GM21723 (cell line): Measurements from ENCODE around the gene SGIP1.
"Not testable (repeated sequence)": the region's sequence is repeated elsewhere in the genome, so short reads cannot be mapped to it uniquely, and the experiment has no call there.

ENCODE experiments used
- ATAC-seq: cut with Tn5 transposase; IDR thresholded peaks from one replicate; pipeline ENCODE4 v1.9.1; 2021; ENCODE audit warnings: mild to moderate bottlenecking, moderate library complexity; ENCODE audit not compliant: unreplicated experiment

Gene SGIP1

DNA sequence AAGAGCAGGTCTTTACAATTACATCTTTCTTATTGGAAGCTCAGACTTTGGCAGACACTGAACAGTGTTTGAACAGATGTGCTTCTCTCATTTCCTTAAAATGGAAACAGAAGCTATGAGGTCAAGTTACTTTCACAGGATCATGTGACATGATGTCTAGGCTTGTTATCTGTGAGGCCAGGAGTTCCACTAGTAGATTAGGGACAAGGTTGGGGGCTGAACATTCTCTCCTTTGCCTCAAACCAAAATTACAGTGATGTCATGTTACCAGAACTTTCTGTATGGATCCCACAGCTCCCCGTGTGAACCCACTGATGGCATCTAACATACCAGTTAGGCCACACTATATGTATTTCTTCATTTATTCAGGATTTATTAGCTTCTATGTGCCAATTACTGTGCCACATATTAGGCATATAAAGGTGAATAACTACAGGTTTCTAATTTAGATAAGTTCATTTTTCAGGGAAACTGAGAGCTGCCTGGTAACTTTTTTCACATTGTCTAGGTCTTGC is 224.3 kb downstream of the SGIP1 start:
- ATAC-seq = peak; percentile 100

DNA sequence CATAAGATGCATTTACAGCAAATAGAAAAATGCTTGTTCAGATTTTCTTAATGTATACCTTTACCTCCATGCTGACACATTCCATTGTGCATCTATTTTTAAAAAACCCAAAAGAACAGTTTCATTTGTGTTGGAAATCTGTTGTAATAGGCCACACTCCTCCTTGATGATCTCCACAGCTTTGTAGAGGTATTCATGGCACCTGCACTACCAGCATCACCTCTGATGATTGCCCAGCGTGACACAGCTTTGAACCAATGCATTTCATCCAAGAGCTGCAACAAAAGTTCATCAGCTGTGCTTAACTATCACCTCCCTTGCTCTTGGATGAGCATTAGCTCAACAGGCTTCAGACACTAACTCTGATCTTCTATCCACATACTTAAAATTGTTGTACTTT is 226.6 kb downstream of the SGIP1 start:
- no peak for ATAC-seq

DNA sequence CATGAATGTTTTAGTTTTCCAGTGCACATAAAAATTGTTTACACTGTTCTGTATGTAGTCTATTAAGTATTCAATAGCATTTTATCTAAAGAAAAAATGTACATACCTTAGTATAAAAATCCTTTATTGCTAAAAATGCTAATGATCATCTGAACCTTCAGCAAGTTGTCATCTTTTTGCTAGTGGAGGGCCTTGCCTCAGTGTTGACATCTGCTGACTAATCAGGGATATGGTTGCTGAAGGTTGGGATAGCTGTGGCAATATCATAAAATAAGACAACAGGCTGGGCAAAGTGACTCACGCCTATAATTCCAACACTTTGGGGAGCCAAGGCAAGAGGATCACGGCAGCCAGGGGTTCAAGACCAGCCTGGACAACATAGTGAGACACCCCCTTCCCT is 227.3 kb downstream of the SGIP1 start:
- ATAC-seq = no peak

DNA sequence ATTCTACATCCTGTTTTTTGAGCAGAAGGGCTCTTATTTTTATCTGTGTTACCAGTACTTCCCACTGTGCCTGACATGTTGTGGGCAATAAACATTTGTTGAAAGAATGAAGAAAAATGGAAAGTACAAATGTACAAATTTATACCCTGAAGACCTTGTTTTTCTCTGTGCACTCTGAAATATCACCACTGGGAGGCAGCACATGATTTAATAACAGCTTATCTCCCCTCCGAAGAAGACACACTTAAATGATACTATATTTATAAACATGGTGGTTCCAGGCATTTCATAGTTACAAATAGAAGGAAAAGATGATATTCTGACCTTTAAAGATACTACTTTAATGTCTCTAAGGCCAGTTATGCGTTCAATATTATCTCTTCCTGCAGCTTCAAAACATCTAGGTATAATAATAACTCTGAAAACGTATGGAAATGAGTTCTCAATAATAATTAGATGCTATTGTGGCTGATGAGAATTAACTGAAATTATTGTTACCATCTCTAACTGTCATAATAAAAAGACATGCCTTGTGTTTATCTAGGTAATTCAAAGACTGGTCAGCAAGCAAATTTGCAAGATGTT is 231.1 kb downstream of the SGIP1 start:
- no peak for ATAC-seq

DNA sequence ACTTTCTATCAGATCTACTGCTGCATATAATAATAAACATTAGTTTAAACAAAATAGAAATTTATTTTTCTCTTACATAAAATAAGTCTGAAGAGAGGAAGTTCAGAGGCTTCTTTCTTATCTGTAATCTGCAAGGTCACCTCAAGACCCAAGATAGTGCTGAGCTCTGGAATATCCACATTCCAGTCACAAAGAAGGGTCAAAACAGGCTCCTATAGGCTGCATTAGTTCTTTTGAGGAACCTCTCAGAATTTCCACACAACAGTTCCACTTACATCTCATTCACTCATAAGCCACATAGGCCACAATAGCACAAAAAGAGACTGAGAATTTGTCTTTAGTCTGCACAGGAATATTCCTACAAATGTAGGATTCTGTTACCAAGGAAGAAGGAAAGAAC is 233.7 kb downstream of the SGIP1 start:
- ATAC-seq = no peak

DNA sequence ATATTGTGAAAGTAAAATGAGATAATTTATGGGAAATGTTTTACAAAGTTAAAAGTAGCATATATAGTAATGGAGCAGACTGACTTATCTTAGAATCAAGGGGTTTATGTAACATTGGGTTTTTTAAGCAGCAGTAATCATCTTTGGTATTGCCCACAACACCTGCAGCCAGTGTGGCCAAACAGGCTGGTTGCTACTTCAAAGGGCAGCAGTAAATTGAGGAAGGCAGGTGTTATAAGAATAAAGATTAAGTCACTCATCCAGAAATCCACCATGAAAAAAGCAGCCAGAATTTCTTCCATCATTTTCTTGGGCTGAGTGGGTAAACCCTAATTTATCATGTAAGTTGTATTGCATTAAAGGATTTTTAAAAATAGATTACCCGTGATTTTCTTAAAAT is 235.0 kb downstream of the SGIP1 start:
- no peak for ATAC-seq

DNA sequence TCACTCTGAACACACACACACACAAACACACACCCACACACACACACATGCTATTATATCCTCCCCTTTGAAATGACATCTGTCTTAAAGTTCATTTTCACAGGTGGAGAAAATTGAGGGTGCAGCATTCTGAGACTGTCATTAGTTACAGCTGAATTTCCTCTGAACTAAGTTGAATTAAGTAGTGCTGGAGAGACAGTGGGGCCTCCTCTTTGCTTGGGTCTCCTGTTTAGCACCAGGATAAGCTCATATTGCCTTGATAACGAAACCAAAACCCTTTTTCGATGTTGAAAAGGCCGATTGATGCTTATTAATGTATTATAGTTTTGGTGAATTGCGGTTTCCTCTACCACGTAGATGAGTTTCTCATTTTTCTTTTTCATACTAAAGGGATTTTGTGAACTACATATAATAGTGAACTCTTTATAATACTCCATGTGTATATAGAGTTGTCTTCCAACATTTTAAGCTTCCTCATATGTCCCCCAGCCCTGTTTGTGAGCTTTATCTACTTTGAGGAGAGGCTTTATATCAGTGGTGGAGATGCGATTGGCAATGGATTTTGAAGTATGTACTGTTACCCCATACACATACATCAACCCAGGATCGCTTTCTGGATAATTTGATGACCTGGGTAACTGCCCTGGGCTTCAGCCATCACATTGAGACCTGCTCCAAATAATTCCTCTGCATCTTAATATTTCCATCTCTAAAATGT is 235.7 kb downstream of the SGIP1 start:
- ATAC-seq = no peak

DNA sequence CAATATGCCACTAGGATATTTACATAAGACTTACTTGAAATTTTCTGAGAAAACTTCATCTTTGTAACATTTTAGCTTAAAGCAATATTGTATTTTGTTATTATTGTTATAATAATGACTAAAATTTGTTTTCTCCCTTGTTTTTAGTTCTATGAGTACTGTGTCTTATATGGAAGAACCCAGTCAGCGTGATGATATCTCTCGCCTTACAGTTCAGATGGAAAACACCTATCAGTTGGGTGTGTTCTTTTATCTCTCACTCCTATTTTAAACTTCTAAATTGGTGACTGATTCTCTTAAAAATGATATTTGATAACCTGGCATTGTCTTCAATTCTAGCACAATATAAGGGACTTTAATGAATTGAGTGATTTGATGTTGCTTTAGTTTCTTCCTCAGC is 236.3 kb downstream of the SGIP1 start:
- ATAC-seq = no peak

DNA sequence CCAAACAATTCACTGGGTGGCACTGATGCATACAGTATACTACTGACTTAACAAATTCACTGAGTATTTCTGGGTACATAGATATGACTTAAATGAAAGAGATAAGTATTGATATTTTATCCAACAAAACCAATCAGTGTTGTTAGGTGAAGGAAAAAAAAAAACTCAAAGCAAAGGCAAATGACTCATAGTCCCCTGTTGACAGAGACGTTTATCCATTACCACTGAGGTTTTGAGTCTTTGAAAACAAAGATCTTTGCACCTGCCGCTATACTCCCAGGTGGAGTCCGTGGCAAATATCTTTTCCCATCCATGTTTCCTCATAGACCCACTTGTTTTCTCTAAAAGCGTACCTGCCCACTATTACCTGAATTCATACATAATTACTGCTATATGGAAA is 236.7 kb downstream of the SGIP1 start:
- no peak for ATAC-seq

DNA sequence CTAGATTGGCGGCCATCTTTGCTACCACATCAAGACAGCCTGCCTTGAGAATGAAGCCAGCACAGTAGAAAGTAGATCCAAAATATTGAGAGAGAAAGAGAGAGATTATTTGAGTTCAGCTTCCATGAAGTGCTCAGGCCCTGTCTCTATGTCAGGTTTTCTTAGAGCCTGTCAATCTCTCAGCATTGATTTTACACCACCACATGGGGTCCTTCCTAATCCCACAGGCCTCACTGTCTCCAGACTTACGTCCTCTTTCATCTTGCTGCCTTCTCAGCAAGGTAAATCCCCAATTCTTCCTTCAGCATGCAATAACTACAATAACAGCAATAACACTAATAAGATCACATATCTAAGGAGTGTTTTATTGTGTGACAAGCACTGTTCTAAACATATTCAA is 239.3 kb downstream of the SGIP1 start:
- ATAC-seq = no peak

DNA sequence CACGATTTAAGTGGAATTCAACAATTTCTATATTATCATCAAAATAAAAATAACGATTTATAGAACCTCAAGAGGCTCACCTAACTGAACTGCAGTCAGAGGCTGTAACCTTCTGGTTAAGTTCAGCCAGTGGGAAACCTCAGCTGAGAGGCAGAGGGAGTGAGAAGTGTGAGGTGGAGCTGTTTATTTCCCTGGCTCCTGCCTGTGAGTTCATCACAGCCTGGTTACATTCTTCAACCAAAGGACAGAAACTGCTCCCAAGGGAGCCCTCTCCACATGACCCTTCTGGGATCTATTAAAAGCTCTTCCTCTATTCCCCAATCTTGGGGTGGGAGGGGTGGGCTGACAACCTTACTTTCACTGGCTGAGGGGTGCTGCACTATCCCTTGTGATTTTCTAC is 240.5 kb downstream of the SGIP1 start:
- ATAC-seq = no peak

DNA sequence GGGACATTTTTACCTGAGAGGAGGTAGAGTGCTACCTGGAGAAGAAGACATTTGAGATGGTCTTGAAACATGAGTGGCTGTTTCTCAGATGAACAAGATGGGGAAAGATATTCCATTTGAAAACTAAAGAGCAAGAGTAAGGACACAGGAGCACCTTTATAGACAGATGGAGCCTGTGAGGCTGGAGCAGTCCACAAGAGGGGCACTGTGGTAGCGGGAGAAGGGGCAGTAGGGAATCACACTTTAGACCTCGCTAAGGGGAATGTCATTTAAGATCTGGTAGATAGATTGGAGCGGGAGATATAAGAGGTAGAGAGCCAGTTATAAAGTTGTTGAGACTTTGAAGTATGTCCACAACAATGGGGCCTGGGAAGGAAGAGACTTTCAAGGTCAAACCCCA is 241.7 kb downstream of the SGIP1 start:
- ATAC-seq = no peak

DNA sequence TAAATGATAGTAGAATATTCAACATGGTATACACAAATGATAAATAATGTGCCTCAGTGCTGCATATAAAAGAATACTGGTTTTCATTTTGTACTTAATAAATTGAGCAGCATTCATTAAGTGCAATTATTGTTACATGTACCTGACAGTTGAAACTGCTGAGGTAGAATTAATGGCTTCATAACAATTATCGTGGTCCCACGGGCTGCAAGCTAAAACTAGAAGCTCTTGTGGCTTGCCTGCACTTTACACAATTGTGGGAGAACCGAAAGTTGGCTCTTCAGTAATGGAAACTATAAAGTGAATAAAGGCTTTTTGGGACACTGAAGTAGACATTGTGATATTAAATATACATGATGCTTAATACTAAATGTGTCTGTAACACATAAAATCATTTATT is 243.9 kb downstream of the SGIP1 start:
- ATAC-seq = no peak

DNA sequence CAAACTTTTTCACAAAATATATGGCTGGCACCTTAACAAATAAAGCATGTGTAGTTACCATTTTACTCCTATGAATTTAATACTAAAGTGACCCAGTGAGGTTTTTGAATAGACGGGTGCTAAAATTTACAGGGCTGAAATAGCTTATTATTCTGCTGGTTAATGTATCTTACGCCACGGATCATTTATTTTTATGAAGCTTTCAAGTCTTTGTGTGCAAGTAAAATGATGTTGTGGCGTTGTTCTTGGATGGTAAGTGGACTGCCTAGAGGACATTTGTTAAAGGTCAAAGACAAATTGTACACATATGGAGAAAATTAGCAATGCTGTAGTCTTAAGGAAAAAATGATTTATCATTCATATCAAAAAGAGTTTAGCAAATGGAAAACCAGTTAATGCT is 244.3 kb downstream of the SGIP1 start:
- no peak for ATAC-seq

DNA sequence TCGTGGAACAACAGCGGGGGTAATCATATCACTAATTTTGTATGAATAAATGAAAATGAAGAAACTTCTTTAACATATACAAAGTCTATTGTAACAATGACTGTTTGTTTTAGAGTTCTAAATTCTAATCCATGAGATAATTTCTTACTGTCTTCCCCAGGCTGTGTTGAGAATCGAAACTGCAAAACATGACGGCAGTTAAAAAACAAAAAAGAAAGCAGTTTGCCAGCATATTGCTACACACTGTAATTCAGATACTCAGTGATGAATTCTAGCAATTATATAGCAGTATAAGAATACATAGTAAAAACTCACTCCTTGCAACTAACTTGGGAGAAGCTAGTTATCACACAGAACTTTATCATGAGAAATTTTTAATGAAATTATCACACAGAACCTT is 245.0 kb downstream of the SGIP1 start:
- ATAC-seq = no peak

DNA sequence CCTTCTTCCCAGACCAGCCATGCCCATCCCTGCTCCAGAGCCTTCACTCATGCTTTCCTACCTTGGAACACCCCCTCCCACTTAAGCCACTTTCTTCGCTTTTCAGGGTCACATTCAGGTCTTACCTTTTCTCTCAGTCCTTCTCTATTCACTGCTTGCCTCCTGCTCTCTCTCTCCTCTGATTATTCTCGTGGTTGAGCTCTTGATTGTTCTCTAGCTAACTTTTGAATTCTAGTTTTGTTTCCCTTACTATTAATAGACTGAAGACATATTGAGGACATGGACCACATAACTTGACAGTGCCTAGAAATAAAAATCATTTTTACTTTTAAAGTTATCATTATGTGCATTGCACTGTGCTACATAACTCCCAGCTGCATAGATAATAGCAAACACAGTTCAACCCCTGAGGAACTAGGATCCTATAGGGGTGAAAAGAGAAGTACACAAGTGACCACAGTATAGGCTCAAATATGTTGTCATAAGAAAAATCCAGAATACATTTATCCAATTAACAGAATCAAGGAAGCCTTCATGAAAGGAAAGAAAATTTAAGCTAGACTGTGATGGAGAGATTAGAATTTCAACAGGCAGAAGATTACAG is 245.6 kb downstream of the SGIP1 start:
- ATAC-seq = no peak

DNA sequence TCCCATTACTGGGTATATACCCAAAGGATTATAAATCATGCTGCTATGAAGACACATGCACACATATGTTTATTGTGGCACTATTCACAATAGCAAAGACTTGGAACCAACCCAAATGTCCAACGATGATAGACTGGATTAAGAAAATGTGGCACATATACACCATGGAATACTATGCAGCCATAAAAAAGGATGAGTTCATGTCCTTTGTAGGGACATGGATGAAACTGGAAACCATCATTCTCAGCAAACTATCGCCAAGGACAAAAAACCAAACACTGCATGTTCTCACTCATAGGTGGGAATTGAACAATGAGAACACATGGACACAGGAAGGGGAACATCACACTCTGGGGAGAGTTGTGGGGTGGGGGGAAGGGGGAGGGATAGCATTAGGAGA is 251.8 kb downstream of the SGIP1 start:
- ATAC-seq = not testable (repeated sequence)

DNA sequence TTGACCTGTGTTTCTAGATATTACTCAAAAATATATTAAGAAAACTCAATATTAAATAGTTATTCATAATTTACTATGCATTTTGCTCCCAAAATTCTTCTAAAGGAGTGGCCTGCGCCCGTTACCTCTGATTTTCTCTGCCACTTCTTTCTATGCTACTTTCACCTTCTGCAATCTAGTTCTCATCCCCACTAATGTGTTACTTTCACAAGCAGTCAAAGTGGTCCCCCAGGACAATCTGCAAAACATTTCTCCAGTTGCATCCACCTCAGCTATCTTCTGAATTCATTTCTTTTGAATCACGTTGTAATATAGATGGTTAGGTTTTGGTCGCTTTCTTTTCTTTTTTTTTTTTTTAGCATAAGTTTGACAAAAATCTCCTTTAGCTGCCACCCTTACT is 253.7 kb downstream of the SGIP1 start:
- ATAC-seq = peak; percentile 7

DNA sequence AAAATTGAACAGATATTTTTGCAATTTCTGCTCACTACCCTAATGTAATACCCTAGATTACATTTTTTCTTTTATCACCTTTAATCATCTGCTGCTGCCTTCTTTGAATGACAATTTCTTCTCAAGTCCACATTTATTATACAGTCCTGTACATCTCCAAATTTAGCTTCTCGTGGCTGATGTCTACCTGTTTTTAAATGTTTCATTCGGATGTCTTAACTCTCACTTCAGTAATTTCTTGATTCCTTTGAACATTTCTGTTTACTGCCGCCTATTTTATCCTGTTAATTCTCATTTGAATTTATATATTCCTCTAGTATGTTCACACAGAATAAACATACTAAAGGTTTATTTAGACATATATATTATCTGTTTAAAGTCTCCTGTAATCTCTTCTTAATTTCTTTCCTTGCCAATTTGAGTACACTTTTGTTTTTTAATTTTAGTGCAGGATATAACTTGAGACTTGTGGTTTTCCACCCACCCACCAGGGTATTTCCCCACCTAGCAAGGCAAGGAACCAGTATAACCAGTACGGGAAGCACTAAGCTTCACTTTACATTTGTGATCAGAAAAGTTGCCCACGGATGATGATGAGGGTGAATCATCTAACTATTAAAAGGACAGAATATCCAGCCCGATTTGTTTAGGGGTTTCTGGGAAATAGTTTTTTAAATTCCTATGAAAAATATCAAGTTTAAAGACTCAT is 254.4 kb downstream of the SGIP1 start:
- peak; percentile 90 for ATAC-seq

DNA sequence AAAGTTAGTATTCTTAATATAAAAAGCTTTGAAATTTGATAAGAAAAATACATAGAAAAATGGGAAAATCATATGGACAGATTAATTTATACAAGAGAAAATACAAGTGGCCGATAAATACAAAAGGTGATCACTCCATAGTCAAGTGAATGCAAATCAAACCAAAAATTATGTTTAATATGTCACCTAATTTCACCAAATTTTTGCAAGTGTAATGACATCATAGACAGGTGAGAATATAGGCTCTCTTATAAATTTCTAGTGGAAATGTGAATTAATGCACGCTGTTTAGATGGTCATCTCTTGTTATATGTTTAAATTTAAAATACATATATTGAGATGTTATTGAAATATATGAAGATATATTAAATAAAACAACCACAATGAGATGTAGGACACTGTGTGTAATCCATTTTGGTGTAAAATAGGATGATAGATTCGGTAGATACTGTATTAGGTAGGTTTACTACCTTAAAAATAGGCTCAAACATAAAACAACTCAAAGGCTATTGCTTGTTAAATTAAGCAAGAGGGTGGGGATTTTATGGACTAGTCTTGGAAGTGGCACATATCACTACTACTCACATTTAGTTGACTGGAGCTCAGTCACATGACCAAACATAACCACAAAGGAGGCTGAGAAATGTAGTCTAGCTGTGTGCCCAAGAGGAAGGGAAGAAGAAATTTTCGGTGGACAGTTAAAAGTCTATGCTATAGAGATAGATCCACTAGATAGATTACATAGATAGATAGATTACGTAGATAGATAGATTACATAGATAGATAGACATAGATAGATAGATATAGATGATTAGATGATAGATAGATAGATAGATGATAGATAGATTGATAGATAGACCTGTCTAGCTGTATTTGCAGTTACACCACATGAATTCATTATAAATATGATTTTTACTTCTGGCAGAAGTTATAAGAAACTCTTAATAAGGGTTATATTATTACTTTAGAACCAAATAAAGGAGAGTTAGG is 258.0 kb downstream of the SGIP1 start:
- no peak for ATAC-seq

DNA sequence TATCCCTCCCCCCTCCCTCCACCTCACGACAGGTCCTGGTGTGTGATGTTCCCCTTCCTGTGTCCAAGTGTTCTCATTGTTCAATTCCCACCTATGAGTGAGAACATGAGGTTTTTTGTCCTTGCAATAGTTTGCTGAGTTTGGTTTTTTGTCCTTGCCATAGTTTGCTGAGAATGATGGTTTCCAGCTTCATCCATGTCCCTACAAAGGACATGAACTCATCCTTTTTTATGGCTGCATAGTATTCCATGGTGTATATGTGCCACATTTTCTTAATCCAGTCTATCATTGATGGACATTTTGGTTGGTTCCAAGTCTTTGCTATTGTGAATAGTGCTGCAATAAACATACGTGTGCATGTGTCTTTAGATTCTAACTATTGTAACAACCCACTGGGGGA is 261.9 kb downstream of the SGIP1 start:
- ATAC-seq = not testable (repeated sequence)
